ENCODE data around the gene OBP2B.

Gene OBP2B

DNA sequence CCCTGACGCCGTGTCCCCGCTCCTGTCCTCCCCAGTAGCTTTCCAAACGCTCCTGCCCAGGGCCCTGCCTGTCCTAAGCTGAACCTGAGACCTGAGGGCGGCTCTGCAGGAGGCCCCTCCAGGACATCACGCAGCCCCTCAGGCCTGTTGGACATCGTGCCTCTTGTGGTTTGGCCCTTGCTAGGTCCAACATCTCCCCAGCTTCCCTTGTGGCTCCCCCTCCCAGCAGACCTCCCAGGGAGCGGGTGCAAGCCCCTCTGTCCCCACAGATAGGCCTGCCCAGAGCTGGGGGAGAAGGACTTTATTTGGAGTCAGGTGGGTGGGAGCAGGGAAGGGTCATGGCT lies 4.1 kb downstream of the OBP2B start:
- no peak for DNase-seq (ENCODE audit: low spot score)
- TF ChIP-seq, protein P1, sequence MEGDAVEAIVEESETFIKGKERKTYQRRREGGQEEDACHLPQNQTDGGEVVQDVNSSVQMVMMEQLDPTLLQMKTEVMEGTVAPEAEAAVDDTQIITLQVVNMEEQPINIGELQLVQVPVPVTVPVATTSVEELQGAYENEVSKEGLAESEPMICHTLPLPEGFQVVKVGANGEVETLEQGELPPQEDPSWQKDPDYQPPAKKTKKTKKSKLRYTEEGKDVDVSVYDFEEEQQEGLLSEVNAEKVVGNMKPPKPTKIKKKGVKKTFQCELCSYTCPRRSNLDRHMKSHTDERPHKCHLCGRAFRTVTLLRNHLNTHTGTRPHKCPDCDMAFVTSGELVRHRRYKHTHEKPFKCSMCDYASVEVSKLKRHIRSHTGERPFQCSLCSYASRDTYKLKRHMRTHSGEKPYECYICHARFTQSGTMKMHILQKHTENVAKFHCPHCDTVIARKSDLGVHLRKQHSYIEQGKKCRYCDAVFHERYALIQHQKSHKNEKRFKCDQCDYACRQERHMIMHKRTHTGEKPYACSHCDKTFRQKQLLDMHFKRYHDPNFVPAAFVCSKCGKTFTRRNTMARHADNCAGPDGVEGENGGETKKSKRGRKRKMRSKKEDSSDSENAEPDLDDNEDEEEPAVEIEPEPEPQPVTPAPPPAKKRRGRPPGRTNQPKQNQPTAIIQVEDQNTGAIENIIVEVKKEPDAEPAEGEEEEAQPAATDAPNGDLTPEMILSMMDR (IDR thresholded peaks at IDR 0.05; ENCODE audit: extremely low read depth, missing control alignments) = no peak

DNA sequence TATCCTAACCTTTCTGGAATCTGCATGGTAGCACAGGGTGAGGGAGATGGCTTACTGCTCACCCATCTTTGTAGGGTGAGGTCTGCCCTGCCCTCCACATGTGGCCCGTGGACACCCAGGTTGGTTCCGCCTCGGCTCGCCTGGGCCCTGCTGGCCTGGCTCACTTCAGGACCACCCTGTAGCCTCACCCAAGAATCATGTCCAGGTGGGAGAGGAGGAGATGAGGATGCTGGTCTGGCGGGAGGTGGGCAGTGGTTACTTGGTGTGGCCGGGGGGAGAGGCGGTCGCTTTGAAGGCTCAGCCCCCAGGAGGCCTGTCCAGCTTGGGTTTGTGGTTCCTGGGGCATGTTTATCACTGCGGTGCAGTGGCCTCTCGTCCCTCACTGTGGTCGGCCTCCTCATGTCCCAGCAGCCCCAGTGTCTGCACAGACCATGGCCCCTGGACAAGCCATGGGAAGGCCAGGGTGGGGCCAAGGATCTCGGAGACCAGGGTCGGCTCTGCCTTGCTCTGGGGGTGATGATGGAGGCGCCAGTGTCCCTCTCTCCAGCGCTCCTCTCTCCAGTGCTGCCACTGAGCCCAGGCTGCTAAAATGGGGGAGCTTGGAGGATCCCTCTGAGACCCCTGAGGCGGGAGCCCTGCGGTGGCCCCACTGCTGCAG lies 4.6 kb downstream of the OBP2B start:
- TF ChIP-seq, protein P1 (IDR thresholded peaks at IDR 0.05; ENCODE audit: extremely low read depth, missing control alignments) = no peak
- no peak for DNase-seq (ENCODE audit: low spot score)

DNA sequence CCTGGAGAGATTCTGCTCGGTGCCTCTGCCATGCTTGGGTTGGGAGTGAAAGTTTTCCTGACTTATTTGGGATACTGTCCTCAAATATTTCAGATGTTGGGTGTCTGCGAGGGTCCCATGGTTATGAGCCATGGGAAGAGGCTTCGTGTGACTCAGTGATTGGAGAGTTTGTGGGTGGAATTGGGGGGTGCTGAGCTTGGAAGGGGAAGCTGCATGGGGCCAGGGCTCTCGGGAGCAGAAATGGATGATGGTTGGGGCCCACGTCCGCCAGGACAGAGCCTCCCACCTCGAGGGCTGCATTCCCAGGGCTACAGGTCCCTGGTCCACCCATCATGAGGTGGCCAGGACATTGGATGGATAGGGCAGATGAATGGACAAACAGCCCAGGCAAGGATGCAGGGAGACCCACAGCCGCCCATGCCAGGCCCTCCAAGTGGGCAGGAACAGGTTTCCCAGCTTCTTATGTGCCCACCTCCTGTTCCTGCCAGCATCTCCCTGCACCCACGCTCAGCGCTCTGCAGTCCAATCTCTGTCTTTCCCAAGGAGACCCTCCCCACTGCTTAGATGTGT lies 5.5 kb downstream of the OBP2B start:
- TF ChIP-seq, protein P1 (IDR thresholded peaks at IDR 0.05; ENCODE audit: extremely low read depth, missing control alignments) = no peak
- no peak for DNase-seq (ENCODE audit: low spot score)

DNA sequence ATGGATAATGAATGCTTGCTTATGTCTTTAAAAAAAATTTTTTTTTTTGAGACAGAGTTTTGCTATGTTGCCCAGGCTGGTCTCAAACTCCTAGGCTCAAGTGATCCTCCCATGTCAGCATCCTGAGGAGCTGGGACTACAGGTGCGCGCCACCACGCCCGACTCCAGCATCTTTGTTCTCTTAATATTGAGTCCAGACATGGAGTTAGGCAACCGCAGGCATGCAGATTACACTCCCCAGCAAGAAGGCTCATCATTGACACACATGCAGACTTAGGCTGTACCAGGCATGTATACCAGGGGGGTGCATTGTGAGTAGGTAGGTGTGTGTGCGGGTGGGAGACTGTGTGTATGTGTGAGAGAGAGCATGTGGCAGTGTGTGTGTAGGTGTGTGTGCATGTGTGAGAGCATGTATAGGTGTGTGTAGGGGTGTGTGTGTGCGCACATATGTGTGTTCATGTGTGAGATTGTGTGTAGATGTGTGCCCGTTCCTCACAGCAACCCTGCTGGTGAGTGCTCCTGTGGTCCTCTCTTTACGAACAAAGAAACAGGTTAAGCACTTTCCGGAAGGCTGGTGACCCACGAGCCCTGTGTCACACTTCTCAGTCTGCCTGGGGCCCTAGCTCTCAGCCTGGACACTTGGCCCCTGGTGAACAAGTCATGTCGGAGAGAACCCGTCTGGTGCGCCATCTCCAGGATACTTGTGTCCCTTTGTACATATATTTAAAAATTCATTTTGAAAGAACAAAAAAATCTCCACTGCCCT lies 6.2 kb downstream of the OBP2B start:
- no peak for DNase-seq (ENCODE audit: low spot score)
- TF ChIP-seq, protein P1 (IDR thresholded peaks at IDR 0.05; ENCODE audit: extremely low read depth, missing control alignments) = no peak

DNA sequence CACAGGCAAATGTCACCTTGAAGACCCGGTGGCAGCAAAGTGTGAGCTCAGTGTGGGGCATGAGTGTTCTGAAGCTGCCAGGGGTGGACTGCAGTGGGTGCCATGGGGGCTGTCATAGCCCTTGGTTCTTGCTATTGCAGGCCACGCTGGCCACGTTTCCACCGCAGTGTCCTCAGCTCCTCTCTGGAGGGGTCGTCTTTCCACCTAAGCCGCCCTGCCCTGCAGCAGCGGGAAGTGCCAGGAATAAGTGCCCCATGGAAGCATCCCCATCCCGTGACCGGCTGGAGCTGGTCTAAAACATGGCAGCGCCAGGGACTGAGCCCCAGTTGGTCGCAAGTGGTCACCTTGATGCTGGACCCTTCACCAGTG lies 6.9 kb downstream of the OBP2B start:
- TF ChIP-seq, protein P1 (IDR thresholded peaks at IDR 0.05; ENCODE audit: extremely low read depth, missing control alignments) = no peak
- no peak for DNase-seq (ENCODE audit: low spot score)

DNA sequence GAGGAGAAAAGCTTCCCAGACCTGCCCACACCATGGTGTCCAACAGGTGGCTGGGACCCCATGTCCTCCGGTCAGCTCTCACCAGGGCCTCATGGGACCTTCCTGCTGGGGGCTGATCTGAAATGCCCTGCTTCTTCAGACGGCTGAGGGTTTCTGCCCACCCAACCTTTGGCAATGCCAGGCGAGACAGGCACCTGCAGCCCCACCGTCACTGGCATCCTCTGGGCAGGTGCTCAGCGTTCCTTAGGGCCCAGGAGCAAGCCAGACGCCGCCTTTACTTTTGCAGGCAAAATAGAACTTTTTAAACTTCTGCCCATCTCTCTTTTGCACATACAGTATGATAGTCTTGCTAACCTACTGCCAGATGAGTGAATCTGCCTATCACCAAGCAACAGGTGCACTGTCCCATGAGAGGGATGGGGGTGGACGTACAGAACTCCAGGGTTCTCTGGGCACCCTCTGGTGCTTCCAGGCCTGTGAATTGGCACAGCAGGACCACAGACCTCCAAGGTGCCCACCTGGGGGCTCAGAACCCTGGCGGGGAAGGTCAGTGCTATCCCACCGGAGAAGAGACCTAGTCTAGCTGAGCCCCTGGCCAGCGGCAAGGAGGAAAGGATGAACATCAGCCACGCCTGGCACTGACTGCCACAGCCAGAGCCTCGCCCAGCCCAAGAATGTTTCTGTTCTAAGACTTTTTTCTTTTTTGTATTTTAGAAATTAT lies 7.5 kb downstream of the OBP2B start:
- no peak for DNase-seq (ENCODE audit: low spot score)
- TF ChIP-seq, protein P1 (IDR thresholded peaks at IDR 0.05; ENCODE audit: extremely low read depth, missing control alignments) = no peak

DNA sequence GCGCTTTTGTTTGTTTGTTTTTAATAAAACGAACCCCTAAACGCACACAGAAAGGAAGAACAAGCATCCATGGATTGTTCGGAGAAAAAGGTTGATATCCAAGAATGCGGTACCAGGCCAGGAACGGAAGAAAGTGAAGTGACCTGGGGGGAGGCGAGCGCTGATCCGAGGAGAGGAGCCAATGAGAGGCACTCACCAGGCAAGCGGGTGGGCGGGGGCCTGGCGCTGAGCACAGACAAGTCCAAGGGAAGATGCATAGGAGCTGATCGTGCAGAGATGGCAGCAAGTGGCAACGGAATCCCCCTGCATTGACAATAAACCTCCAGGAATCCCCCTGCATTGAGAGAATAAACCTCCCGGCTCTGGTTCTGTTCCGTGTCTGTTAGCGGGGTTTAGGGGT lies 8.4 kb downstream of the OBP2B start:
- TF ChIP-seq, protein P1 (IDR thresholded peaks at IDR 0.05; ENCODE audit: extremely low read depth, missing control alignments) = no peak
- no peak for DNase-seq (ENCODE audit: low spot score)

Data from GM20000 (cell line).